H9 (cell line): ENCODE measurements around the gene ACSL6. TPM values are rescaled to one million over a fixed set of nuclear protein-coding genes. Genes with fewer than 3 reads are reported as not detected.

ENCODE experiments used
- DNase-seq: peaks from one replicate; pipeline ENCODE4 v3.0.0-alpha.2; 2017
- H2AFZ ChIP-seq: one replicate; pipeline ENCODE4 v1.6.1; 2013; ENCODE audit warnings: mild to moderate bottlenecking, low read length, control low read depth, moderate library complexity
- H2AK5ac ChIP-seq: 2 replicates; pipeline ENCODE4 v1.6.1; 2013; ENCODE audit warnings: low read length, control low read depth, mixed read lengths; ENCODE audit not compliant: insufficient read length
- H2BK120ac ChIP-seq: one replicate; pipeline ENCODE4 v1.6.1; 2013; ENCODE audit warnings: low read depth, mild to moderate bottlenecking, low read length, control low read depth, inconsistent platforms; ENCODE audit not compliant: poor library complexity, severe bottlenecking
- H2BK12ac ChIP-seq: 2 replicates; pipeline ENCODE4 v1.6.1; 2013; ENCODE audit warnings: low read length, control low read depth, mixed read lengths, low read depth; ENCODE audit not compliant: insufficient read length
- H2BK15ac ChIP-seq: 2 replicates; pipeline ENCODE4 v1.6.1; 2013; ENCODE audit warnings: low read depth, low read length, control low read depth
- H2BK20ac ChIP-seq: one replicate; pipeline ENCODE4 v1.6.1; 2013; ENCODE audit warnings: low read depth, mild to moderate bottlenecking, low read length, control low read depth, inconsistent platforms; ENCODE audit not compliant: poor library complexity, severe bottlenecking
- H2BK5ac ChIP-seq: 2 replicates; pipeline ENCODE4 v1.6.1; 2013; ENCODE audit warnings: low read length, control low read depth, mixed read lengths; ENCODE audit not compliant: insufficient read length
- H3K14ac ChIP-seq: 2 replicates; pipeline ENCODE4 v1.6.1; 2013; ENCODE audit warnings: low read length, control low read depth; ENCODE audit not compliant: insufficient read depth
- H3K18ac ChIP-seq: 2 replicates; pipeline ENCODE4 v1.6.1; 2013; ENCODE audit warnings: low read depth, mild to moderate bottlenecking, mixed read lengths, low read length, control low read depth; ENCODE audit not compliant: insufficient read length
- H3K23ac ChIP-seq: 2 replicates; pipeline ENCODE4 v1.6.1; 2013; ENCODE audit warnings: low read length, control low read depth, mixed read lengths, low read depth; ENCODE audit not compliant: insufficient read length
- H3K23me2 ChIP-seq: 2 replicates; pipeline ENCODE4 v1.6.1; 2013; ENCODE audit warnings: low read depth, mild to moderate bottlenecking, mixed read lengths, low read length, control low read depth; ENCODE audit not compliant: insufficient read length, poor library complexity, severe bottlenecking
- H3K27ac ChIP-seq: 2 replicates; pipeline ENCODE4 v1.5.1; 2013; ENCODE audit warnings: low read length, control low read depth, mixed read lengths, low read depth; ENCODE audit not compliant: insufficient read length
- H3K27me3 ChIP-seq: 2 replicates; pipeline ENCODE4 v1.6.1; 2013; ENCODE audit warnings: low read length, control low read depth, inconsistent platforms; ENCODE audit not compliant: insufficient read depth
- H3K4ac ChIP-seq: 2 replicates; pipeline ENCODE4 v1.6.1; 2013; ENCODE audit warnings: low read depth, mild to moderate bottlenecking, control low read depth, inconsistent platforms, low read length, moderate library complexity
- H3K4me1 ChIP-seq: 2 replicates; pipeline ENCODE4 v1.6.1; 2013; ENCODE audit warnings: low read length, control low read depth, inconsistent platforms; ENCODE audit not compliant: insufficient read depth
- H3K4me2 ChIP-seq: 2 replicates; pipeline ENCODE4 v1.6.1; 2013; ENCODE audit warnings: low read length, control low read depth, mixed read lengths; ENCODE audit not compliant: insufficient read length, insufficient read depth
- H3K56ac ChIP-seq: 2 replicates; pipeline ENCODE4 v1.6.1; 2013; ENCODE audit warnings: low read depth, mild to moderate bottlenecking, mixed read lengths, low read length, control low read depth; ENCODE audit not compliant: insufficient read length
- H3K79me1 ChIP-seq: 2 replicates; pipeline ENCODE4 v1.6.1; 2013; ENCODE audit warnings: low read depth, mild to moderate bottlenecking, moderate library complexity, low read length, control low read depth, inconsistent platforms; ENCODE audit not compliant: insufficient read depth, poor library complexity, severe bottlenecking
- H3K79me2 ChIP-seq: 2 replicates; pipeline ENCODE4 v1.6.1; 2013; ENCODE audit warnings: low read length, control low read depth, inconsistent platforms; ENCODE audit not compliant: insufficient read depth
- H3K9ac ChIP-seq: 2 replicates; pipeline ENCODE4 v1.6.1; 2013; ENCODE audit warnings: low read length, control low read depth, mixed read lengths; ENCODE audit not compliant: insufficient read length; ENCODE audit errors: extremely low read depth
- H3K9me3 ChIP-seq: one replicate; pipeline ENCODE4 v1.6.1; 2013; ENCODE audit warnings: low read depth, low read length, inconsistent platforms; ENCODE audit not compliant: control insufficient read depth
- H3T11ph ChIP-seq: one replicate; pipeline ENCODE4 v1.6.1; 2013; ENCODE audit warnings: mild to moderate bottlenecking, low read length, control low read depth, inconsistent platforms
- H4K20me1 ChIP-seq: one replicate; pipeline ENCODE4 v1.6.1; 2013; ENCODE audit not compliant: control insufficient read depth, insufficient read length, insufficient read depth
- H4K5ac ChIP-seq: 2 replicates; pipeline ENCODE4 v1.6.1; 2013; ENCODE audit warnings: low read depth, mild to moderate bottlenecking, mixed read lengths, low read length, control low read depth; ENCODE audit not compliant: insufficient read length
- H4K8ac ChIP-seq: replicated peaks from 2 replicates; pipeline ENCODE4 v1.6.1; 2013; ENCODE audit warnings: low read length, control low read depth, mixed read lengths, low read depth; ENCODE audit not compliant: insufficient read length
- H4K91ac ChIP-seq: 2 replicates; pipeline ENCODE4 v1.6.1; 2013; ENCODE audit warnings: low read depth, mild to moderate bottlenecking, moderate library complexity, mixed read lengths, low read length, control low read depth; ENCODE audit not compliant: insufficient read length
- H3K27ac Mint-ChIP-seq, 3 experiments: 2 replicates in 2 of 3; 3 replicates in 1 of 3; pipeline ENCODE4 v1.8.0; 2020 to 2021; ENCODE audit warnings: mixed read lengths in 3 of 3, mild to moderate bottlenecking in 1 of 3, moderate library complexity in 1 of 3
- H3K27me3 Mint-ChIP-seq: 2 replicates; pipeline ENCODE4 v1.8.0; 2021; ENCODE audit warnings: low read depth, mild to moderate bottlenecking, moderate library complexity, mixed read lengths
- H3K36me3 Mint-ChIP-seq, 3 experiments: 2 replicates in 2 of 3; 3 replicates in 1 of 3; pipeline ENCODE4 v1.8.0; 2020 to 2021; ENCODE audit warnings: low read depth in 3 of 3, mixed read lengths in 3 of 3; ENCODE audit not compliant: insufficient read depth in 1 of 3
- H3K4me1 Mint-ChIP-seq, 2 experiments: 2 replicates each; pipeline ENCODE4 v1.8.0; 2020; ENCODE audit warnings: mixed read lengths in 2 of 2
- H3K4me3 Mint-ChIP-seq, 2 experiments: 2 replicates in 1 of 2; 3 replicates in 1 of 2; pipeline ENCODE4 v1.8.0; 2020 to 2021; ENCODE audit warnings: mild to moderate bottlenecking in 2 of 2, mixed read lengths in 2 of 2, moderate library complexity in 1 of 2
- H3K9me3 Mint-ChIP-seq, 2 experiments: 2 replicates in 1 of 2; 3 replicates in 1 of 2; pipeline ENCODE4 v1.8.0; 2020; ENCODE audit warnings: mild to moderate bottlenecking in 2 of 2, mixed read lengths in 2 of 2, moderate library complexity in 1 of 2
- CTCF ChIP-seq: fragments of 200-600 bp; sonication (generic); conservative IDR thresholded peaks from 3 replicates; pipeline ENCODE4 v1.8.0; 2021; ENCODE audit warnings: antibody characterized with exemption, mild to moderate bottlenecking
- WGBS: extraction: QIAGEN DNeasy Blood & Tissue Kit; methylation state at CpG from one replicate; pipeline ENCODE4 v1.1.7; 2013; ENCODE audit warnings: missing lambda C conversion rate, low lambda C conversion rate, mixed read lengths; ENCODE audit not compliant: insufficient read length; ENCODE audit errors: extremely low coverage; 5-methylcytosine and 5-hydroxymethylcytosine counted together
- total RNA-seq: library from RNA; stranded (reverse); gene quantifications from 2 replicates; pipeline ENCODE4 v1.2.1, GENCODE V29; 2021

ACSL6 gene
- total RNA-seq, 1 experiment from 2014 or later: 1.6 TPM

GRCh38 chr5:132026516-132027008 is 15.1 kb upstream of the ACSL6 start:
- H3K27me3 Mint-ChIP-seq: peaks cover 2% of the 10 kb centered on the region; the same call in 1 of the 2 replicates
- TF ChIP-seq CTCF: no peak
- no peak overlapping the region for H3K4me2 ChIP-seq
- no peak overlapping the region for H3K4me3 Mint-ChIP-seq
- no peak overlapping the region for H3K27ac ChIP-seq
- no peaks in the 10 kb centered on the region for H3K23me2 ChIP-seq
- no peak overlapping the region for H3K23ac ChIP-seq
- H3T11ph ChIP-seq: no peak overlapping the region
- WGBS: no CpG with 5 or more reads among the region's 5 CpGs
- no peak overlapping the region for H2AFZ ChIP-seq
- no peak overlapping the region for H4K8ac ChIP-seq
- H3K14ac ChIP-seq: no peak overlapping the region
- H4K91ac ChIP-seq: no peak overlapping the region
- H2BK120ac ChIP-seq: no peak overlapping the region
- no peak overlapping the region for H2BK5ac ChIP-seq
- no peaks in the 10 kb centered on the region for H4K20me1 ChIP-seq
- H2BK12ac ChIP-seq: no peak overlapping the region
- H3K9me3 ChIP-seq: no peaks in the 10 kb centered on the region
- no peaks in the 10 kb centered on the region for H3K79me2 ChIP-seq
- H3K56ac ChIP-seq: no peak overlapping the region
- no peaks in the 10 kb centered on the region for H3K4me1 Mint-ChIP-seq
- H2BK20ac ChIP-seq: no peak overlapping the region
- H3K9ac ChIP-seq: no peak overlapping the region
- no peak overlapping the region for H4K5ac ChIP-seq
- no peak overlapping the region for H3K4ac ChIP-seq
- H3K27me3 ChIP-seq: no peaks in the 10 kb centered on the region
- DNase-seq: no peak
- no peaks in the 10 kb centered on the region for H3K36me3 Mint-ChIP-seq
- no peak overlapping the region for H2BK15ac ChIP-seq
- H3K27ac Mint-ChIP-seq: no peak overlapping the region
- no peaks in the 10 kb centered on the region for H3K4me1 ChIP-seq
- H3K18ac ChIP-seq: no peak overlapping the region
- H3K9me3 Mint-ChIP-seq: no peaks in the 10 kb centered on the region
- no peak overlapping the region for H2AK5ac ChIP-seq
- no peaks in the 10 kb centered on the region for H3K79me1 ChIP-seq
